H7 (cell line): ENCODE results near the gene CRAT. TPM values are rescaled to one million over a fixed set of nuclear protein-coding genes. Genes with fewer than 3 reads are reported as not detected.

Source experiments
- DNase-seq: peaks from one replicate; pipeline ENCODE4 v3.0.0; 2012
- H3K27me3 ChIP-seq: 2 replicates; pipeline ENCODE4 v1.6.0; 2011; ENCODE audit warnings: mild to moderate bottlenecking, low read length; ENCODE audit not compliant: control insufficient read depth, insufficient read depth
- H3K36me3 ChIP-seq: replicated peaks from 2 replicates; pipeline ENCODE4 v1.5.1; 2011; ENCODE audit warnings: low read length; ENCODE audit not compliant: control insufficient read depth, insufficient read depth
- H3K4me3 ChIP-seq: 2 replicates; pipeline ENCODE4 v1.5.1; 2011; ENCODE audit warnings: low read depth, mild to moderate bottlenecking, control low read depth, low read length, moderate library complexity; ENCODE audit not compliant: insufficient read depth
- total RNA-seq: library from RNA; depleted of rRNA; stranded (reverse); fragments of >200 nt; shearing (Covaris generic); gene quantifications from 2 replicates; pipeline ENCODE4 v1.2.3, GENCODE V29; 2014

The CRAT gene
- total RNA-seq, 1 experiment from 2014 or later = 13.6 TPM

DNA sequence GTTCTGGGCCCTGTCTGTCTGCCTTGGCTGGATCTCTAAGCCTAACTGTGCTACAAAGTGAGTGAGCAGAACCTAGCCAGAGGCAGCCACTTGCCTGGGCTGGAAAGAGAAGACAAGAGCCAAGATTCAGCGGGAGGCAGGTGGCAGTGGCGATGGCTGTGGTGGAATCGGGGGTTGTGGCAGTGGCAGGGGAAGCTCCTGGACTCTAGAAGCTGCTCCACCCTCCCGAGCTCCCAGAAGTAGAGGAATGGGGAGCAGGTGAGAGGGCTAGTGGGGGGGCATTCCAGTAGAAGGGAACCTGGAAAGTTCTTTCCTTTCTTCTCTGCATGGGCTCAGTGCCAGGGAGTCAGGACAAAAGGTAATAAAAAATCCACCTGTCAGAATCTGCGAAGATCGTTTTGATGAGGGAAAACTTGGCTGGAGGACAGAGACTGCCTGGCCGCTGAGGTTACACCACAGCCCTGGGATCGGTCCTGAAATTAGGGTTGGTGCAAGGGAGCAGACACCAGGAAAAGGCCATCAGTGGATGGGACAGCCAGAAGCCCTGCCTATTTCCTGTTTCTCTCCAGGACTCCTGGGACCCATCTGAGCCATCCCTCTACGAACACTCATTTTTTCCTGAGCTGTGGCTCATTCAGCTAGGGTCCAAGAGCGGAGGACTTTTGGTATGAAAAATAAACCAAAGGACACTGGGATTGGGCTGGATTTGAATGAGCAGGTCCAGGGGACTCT is 1.6 kb downstream of the CRAT start:
- H3K27me3 ChIP-seq = peaks cover 12% of the 10 kb centered on the region
- H3K36me3 ChIP-seq = no peaks in the 10 kb centered on the region
- peak; percentile 22 for DNase-seq
- H3K4me3 ChIP-seq = no peak overlapping the region

- DNase-seq = peak; percentile 34
- Histone ChIP-seq H3K27me3 (peaks cover 12% of the 10 kb centered on the region), H3K36me3 (no peaks in the 10 kb centered on the region), H3K4me3 (no peak overlapping the region)
These were observed 2.3 kb downstream of the CRAT start for GRCh38 chr9:129108083-129108804.

DNA sequence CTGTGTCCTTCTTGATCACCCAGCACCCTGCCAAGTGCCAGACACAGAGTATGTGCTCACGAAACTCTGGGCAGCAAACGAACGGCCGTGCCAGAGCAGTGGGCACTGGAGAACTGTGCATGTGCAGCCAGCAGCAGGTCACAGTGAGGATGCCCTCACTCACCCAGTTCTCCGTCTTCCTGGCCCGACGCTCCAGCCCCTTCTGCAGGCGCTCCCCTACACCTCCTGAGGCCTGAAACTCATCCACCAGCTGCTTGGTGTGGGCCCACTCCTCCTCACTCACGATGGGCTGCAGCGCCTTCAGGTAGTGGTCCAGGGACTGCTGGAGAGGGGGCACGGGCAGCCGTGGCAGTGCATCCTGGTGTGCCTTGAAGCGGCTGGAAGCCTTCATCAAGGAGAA is 2.9 kb downstream of the CRAT start:
- H3K4me3 ChIP-seq = no peak overlapping the region
- H3K36me3 ChIP-seq = no peaks in the 10 kb centered on the region
- peaks cover 12% of the 10 kb centered on the region for H3K27me3 ChIP-seq
- no peak for DNase-seq

DNA sequence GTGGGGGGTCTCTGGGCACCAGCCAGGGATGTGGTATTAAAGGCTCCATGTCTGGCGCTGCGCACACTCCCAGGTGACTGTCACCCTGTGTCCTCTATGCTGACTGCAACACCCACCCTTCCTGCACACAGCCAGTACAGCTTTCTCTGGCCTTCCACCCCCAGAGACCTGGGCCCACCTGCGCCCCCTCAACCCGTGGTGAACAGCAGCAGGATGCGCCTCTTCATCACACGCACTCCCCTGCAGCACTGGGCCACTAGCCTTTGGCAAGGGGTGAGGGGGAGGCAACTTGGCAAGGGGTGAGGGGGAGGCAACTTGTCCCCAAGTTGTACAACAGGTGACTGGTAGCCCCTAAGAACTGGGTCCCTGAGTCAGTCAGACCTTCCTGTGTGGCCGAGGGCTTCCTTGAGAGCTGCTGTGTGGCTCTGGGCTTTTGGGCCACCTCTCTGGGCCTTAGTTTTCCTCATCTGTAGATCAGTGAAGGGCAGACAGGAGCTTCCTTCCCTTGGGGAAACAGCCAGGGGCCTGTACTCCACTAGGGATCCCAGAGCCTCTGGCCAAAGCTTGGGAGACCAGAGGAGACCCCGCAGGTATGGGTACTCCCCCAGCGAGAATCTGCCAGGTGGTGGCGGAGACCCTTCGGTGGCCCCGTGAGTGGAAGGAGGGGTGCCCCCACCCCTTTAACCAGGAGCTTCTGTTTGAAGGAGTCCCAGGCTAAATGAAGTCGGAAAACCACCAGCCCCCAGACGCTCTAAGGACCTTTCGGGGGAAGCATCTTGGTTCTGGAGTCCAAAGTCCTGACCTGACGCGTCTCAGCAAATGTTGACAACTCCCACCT is 4.5 kb downstream of the CRAT start:
- DNase-seq = no peak
- no peaks in the 10 kb centered on the region for H3K36me3 ChIP-seq

DNA sequence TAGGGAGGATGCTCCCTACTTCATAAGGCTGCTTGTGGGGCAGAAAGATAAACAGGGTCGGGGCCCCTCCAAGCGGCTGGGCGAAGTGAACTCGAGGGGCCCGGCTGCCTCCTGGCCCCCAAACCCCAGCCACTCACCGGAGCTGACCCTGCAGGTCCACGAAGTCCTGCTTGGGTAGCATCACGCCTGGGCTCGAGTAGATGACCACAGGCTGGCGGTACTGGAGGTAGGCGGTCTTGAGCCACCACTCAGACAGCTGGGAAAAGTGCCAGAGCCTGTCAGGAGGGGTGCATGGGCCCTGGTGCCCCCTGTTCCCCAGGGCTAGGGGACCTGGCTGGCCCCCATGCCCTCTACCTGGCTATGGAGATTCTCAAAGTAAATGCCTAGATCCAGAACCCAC is 6.5 kb downstream of the CRAT start:
- DNase-seq = no peak
- Histone ChIP-seq H3K36me3 (no peaks in the 10 kb centered on the region), H3K4me3 (no peak overlapping the region), H3K27me3 (peaks cover 3% of the 10 kb centered on the region)

More for the DNA sequence above, 4.5 kb downstream of the CRAT start:
- Histone ChIP-seq H3K27me3 (peaks cover 12% of the 10 kb centered on the region), H3K4me3 (no peak overlapping the region)

GRCh38 chr9:129103595-129103965 is 7.0 kb downstream of the CRAT start:
- Histone ChIP-seq H3K27me3 (no peaks in the 10 kb centered on the region; the same call in 1 of the 2 replicates), H3K36me3 (no peaks in the 10 kb centered on the region), H3K4me3 (no peak overlapping the region)
- peak; percentile 41 for DNase-seq

DNA sequence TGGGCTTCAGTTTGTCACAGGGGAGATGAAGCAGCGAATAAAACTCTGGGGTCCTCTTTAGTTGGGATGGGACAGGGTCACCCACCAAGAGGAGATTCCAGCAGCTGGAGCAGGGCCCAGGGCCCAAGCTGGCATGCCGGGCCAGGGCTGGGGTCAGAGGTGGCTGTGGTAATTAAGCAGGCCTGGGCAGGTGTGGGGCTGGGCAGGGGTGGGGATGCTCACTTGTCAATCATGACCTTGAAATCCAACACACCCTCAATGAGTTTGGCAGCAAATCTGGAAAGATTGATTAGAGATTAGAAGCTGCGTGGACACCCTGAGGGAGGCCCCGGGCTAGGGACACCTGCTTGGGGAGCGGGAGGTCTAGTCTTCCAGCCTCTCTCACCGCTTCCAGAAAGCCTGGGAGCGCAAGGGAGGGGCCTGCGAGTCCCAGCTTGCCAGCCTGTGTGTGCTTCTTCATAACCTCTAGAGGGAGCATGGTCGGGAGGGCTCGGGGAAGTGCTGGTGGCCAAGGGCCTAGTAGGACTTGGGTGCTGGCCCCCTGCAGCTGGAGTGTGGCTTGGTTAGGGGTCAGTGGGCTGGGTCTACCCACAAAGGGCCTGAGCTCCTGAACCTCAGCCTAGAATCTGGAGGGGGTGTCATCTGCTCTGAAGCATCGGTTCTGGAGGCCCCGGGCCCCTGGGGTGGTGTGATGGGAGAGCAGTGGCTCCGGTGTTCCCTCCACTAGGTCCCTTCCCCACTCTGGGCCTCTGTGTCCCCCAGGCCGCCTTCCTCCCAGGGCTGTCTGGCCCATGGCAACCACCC is 7.6 kb downstream of the CRAT start:
- H3K4me3 ChIP-seq = no peak overlapping the region
- peak; percentile 93 for DNase-seq
- no peaks in the 10 kb centered on the region; the same call in 1 of the 2 replicates for H3K27me3 ChIP-seq
- H3K36me3 ChIP-seq = no peaks in the 10 kb centered on the region

- no peak for DNase-seq
- Histone ChIP-seq H3K4me3 (no peak overlapping the region), H3K36me3 (no peaks in the 10 kb centered on the region), H3K27me3 (no peaks in the 10 kb centered on the region; the same call in 1 of the 2 replicates)
These were observed 8.5 kb downstream of the CRAT start for GRCh38 chr9:129102095-129102525.

DNA sequence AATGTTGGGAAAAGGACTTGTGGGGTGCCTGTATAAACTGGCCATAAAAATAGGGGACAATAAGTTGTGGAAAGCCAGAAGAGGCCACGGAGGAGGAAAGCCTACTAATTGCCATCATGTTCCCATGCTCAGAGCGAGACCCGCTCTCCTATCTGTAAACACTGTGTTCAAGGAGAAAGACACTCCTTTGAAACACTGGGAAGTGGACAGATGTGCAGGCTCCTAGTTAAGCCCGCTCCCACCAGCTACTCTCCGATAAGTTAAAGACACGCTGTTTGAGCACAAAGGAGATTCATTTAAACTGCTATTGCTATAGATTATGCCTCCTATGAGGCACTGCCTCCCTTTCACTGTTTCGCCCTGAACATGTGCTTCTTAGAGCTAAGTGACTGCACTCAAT is 9.3 kb downstream of the CRAT start:
- no peak for DNase-seq
- H3K36me3 ChIP-seq = no peaks in the 10 kb centered on the region
- H3K4me3 ChIP-seq = no peak overlapping the region
- no peaks in the 10 kb centered on the region; the same call in 1 of the 2 replicates for H3K27me3 ChIP-seq

- Histone ChIP-seq H3K36me3 (no peaks in the 10 kb centered on the region), H3K27me3 (no peaks in the 10 kb centered on the region; the same call in 1 of the 2 replicates), H3K4me3 (no peak overlapping the region)
- peak; percentile 88 for DNase-seq
These were observed 10.0 kb downstream of the CRAT start for GRCh38 chr9:129100383-129101169.

GRCh38 chr9:129098328-129098727 is 12.3 kb downstream of the CRAT start:
- Histone ChIP-seq H3K27me3 (no peaks in the 10 kb centered on the region; the same call in 1 of the 2 replicates), H3K36me3 (no peaks in the 10 kb centered on the region), H3K4me3 (no peak overlapping the region)
- DNase-seq = no peak

DNA sequence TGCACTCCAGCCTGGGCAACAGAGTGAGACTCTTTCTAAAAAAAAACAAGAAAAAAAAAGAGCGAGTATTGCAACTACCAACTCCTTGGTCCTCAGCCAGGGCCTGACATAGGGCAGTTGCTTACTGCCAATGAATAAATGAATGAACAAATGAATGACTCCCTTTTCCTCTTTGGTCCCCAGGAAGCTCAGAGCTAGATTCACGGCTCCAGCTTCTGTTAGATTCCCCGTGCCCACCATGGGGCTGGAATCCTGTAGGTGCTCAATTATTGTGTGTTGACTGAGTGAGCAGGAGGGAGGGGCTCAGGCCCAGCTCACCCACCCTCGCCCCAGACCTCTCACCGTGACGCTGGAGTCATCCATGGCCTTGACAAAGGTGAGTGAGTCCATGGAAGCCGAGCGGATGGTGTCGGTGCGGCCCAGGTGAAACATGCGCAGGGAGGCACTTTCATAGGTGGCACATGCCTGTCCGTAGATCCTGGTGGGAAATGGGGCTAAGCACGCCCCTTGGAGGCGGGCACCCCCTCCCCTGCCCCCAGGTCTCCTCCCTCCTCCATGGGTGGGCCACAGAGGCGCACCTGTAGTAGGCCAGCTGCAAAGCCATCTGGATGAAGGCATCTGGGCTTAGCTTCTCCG is 12.8 kb downstream of the CRAT start:
- DNase-seq = no peak
- Histone ChIP-seq H3K27me3 (no peaks in the 10 kb centered on the region; the same call in 1 of the 2 replicates), H3K36me3 (no peaks in the 10 kb centered on the region), H3K4me3 (no peak overlapping the region)

DNA sequence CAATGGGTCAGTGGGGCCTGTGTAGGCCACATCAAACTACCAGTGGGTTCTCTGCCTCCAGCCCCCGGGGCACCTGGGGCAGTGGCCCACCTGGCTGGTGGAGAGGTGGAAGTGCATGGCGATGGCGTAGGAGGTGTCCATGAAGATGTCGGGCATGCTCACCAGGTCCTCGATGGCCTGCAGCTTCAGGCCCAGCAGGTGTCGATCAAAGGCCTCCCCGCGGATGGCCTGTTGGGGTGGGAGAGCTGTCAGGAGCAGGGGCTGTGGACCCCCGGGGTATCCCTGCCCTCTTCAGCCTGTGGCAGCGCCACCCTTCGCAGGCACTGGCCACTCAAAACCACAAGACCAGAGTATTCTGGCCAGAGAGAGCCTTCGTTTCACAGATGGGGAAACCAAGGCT is 14.7 kb downstream of the CRAT start:
- no peak for DNase-seq
- Histone ChIP-seq H3K4me3 (no peak overlapping the region), H3K36me3 (no peaks in the 10 kb centered on the region)

More for the DNA sequence above, 14.7 kb downstream of the CRAT start:
- no peaks in the 10 kb centered on the region for H3K27me3 ChIP-seq
